SK-N-SH (cell line): Measurements from ENCODE around the gene CENPN. TPM values are rescaled to one million over a fixed set of nuclear protein-coding genes. Genes with fewer than 3 reads are reported as not detected.

ENCODE experiments used
- CTCF ChIA-PET: fragments of 300-600, 350-600 bp; formaldehyde crosslinking; extraction: SDS; loops from one replicate; lab custom pipeline; 2021; lab: Yijun Ruan, JAX
- POLR2A ChIA-PET: fragments of 350-600 bp; sonication (Branson Sonifier 250); formaldehyde crosslinking; extraction: SDS; loops from one replicate; lab custom pipeline; 2020; ENCODE audit warnings: antibody characterized with exemption, inconsistent platforms; lab: Yijun Ruan, JAX
- DNase-seq: peaks from one replicate; pipeline ENCODE4 v3.0.0; 2012
- H2AFZ ChIP-seq: fragments of 200-600 bp; sonication (generic); 2 replicates; pipeline ENCODE4 v1.8.1; 2016; ENCODE audit warnings: antibody characterized with exemption, mild to moderate bottlenecking, low read depth
- H3F3A ChIP-seq: fragments of 200-600 bp; sonication (generic); replicated peaks from 2 replicates; pipeline ENCODE3; 2016; ENCODE audit warnings: antibody characterized with exemption, mild to moderate bottlenecking; ENCODE audit not compliant: insufficient read depth
- H3K27ac ChIP-seq, 2 experiments: fragments of 200-500 bp in 1 of 2; fragments of 200-600 bp in 1 of 2; sonication (Bioruptor generic) in 1 of 2; sonication (generic), shearing (Covaris generic) in 1 of 2; 2 replicates each; pipeline versions ENCODE4 v1.5.1 to v1.6.1; 2014 to 2016; ENCODE audit warnings: low read depth in 2 of 2, inconsistent platforms in 1 of 2, low read length in 1 of 2, mild to moderate bottlenecking in 1 of 2, mixed read lengths in 1 of 2
- H3K27me3 ChIP-seq: fragments of 200-600 bp; sonication (generic), shearing (Covaris generic); 2 replicates; pipeline ENCODE4 v1.6.1; 2016; ENCODE audit warnings: mixed run types; ENCODE audit not compliant: insufficient read depth
- H3K36me3 ChIP-seq, 2 experiments: fragments of 200-500 bp in 1 of 2; fragments of 200-600 bp in 1 of 2; sonication (Bioruptor generic) in 1 of 2; sonication (generic) in 1 of 2; replicated peaks in 1 of 2; 2 replicates each; pipeline versions ENCODE3 to v1.5.1; 2014 to 2016; ENCODE audit warnings: low read length in 1 of 2, mild to moderate bottlenecking in 1 of 2; ENCODE audit not compliant: insufficient read depth in 2 of 2, control insufficient read depth in 1 of 2
- H3K4me1 ChIP-seq, 2 experiments: fragments of 200-500 bp in 1 of 2; fragments of 200-600 bp in 1 of 2; sonication (Bioruptor generic) in 1 of 2; sonication (generic), shearing (Covaris generic) in 1 of 2; 2 replicates each; pipeline versions ENCODE4 v1.5.1 to v1.6.1; 2014 to 2016; ENCODE audit warnings: low read depth in 1 of 2, low read length in 1 of 2, mixed run types in 1 of 2; ENCODE audit not compliant: insufficient read depth in 2 of 2, control insufficient read depth in 1 of 2
- H3K4me2 ChIP-seq: fragments of 200-600 bp; sonication (generic), shearing (Covaris generic); 2 replicates; pipeline ENCODE4 v1.6.1; 2017; ENCODE audit warnings: mixed run types
- H3K4me3 ChIP-seq, 2 experiments: fragments of 200-500 bp in 1 of 2; fragments of 200-600 bp in 1 of 2; sonication (Bioruptor generic) in 1 of 2; sonication (generic), shearing (Covaris generic) in 1 of 2; 2 replicates each; pipeline versions ENCODE4 v1.5.1 to v1.8.1; 2014 to 2016; ENCODE audit warnings: low read depth in 2 of 2, inconsistent platforms in 1 of 2, low read length in 1 of 2, mild to moderate bottlenecking in 1 of 2, mixed read lengths in 1 of 2, moderate library complexity in 1 of 2
- H3K79me2 ChIP-seq: fragments of 200-600 bp; sonication (generic); 2 replicates; pipeline ENCODE4 v1.8.1; 2017; ENCODE audit warnings: mild to moderate bottlenecking; ENCODE audit not compliant: insufficient read depth
- H3K9ac ChIP-seq: fragments of 200-600 bp; sonication (generic); 2 replicates; pipeline ENCODE4 v1.6.1; 2017; ENCODE audit warnings: mixed run types
- H3K9me2 ChIP-seq: fragments of 200-600 bp; sonication (generic); 2 replicates; pipeline ENCODE4 v1.6.1; 2017; ENCODE audit warnings: mixed run types
- H3K9me3 ChIP-seq: fragments of 200-600 bp; sonication (generic); 2 replicates; pipeline ENCODE4 v1.6.1; 2017; ENCODE audit warnings: mixed run types, mild to moderate bottlenecking, moderate library complexity
- H4K20me1 ChIP-seq: fragments of 200-600 bp; sonication (generic); 2 replicates; pipeline ENCODE4 v1.6.1; 2017; ENCODE audit warnings: mild to moderate bottlenecking, mixed run types; ENCODE audit not compliant: insufficient read depth
- CTCF ChIP-seq: fragments of 200-600 bp; sonication (generic); IDR thresholded peaks from 2 replicates; pipeline ENCODE4 v1.6.1; 2017; ENCODE audit warnings: antibody characterized with exemption, mild to moderate bottlenecking, moderate library complexity
- ELF1 ChIP-seq: IDR thresholded peaks from 2 replicates; pipeline ENCODE4 v1.4.0; 2012
- EP300 ChIP-seq, 2 experiments: IDR thresholded peaks; 2 replicates each; pipeline versions ENCODE4 v1.4.0 to v1.6.1; 2012; ENCODE audit warnings: borderline replicate concordance in 1 of 2, low read depth in 1 of 2, low read length in 1 of 2
- FOXJ3 ChIP-seq: sonication (generic); formaldehyde crosslinking; IDR thresholded peaks from 2 replicates; pipeline ENCODE4 v1.5.1; 2020; ENCODE audit warnings: mild to moderate bottlenecking, missing genetic modification reagents
- FOXM1 ChIP-seq: IDR thresholded peaks from 2 replicates; pipeline ENCODE4 v1.4.0; 2012; ENCODE audit warnings: low read depth, mild to moderate bottlenecking
- GABPA ChIP-seq: IDR thresholded peaks from 2 replicates; pipeline ENCODE4 v1.4.0; 2012; ENCODE audit warnings: low read depth, mild to moderate bottlenecking
- IRF3 ChIP-seq: fragments of 150-350 bp; IDR thresholded peaks from 2 replicates; pipeline ENCODE4 v1.6.1; 2016; ENCODE audit warnings: mild to moderate bottlenecking, low read depth, low read length
- JUND ChIP-seq: IDR thresholded peaks from 2 replicates; pipeline ENCODE4 v1.4.0; 2012
- MXI1 ChIP-seq: IDR thresholded peaks from 2 replicates; pipeline ENCODE4 v1.6.1; 2012; ENCODE audit warnings: mild to moderate bottlenecking, low read depth, low read length, improper control_type of control experiment
- NRF1 ChIP-seq: IDR thresholded peaks from 2 replicates; pipeline ENCODE4 v1.6.1; 2012; ENCODE audit warnings: low read depth, mild to moderate bottlenecking, low read length
- POLR2AphosphoS5 ChIP-seq: IDR thresholded peaks from 2 replicates; pipeline ENCODE4 v1.6.1; 2012; ENCODE audit warnings: low read depth, low read length
- RAD21 ChIP-seq: IDR thresholded peaks from 2 replicates; pipeline ENCODE4 v1.6.1; 2012; ENCODE audit warnings: mild to moderate bottlenecking, low read length
- RCOR1 ChIP-seq: fragments of 150-350 bp; IDR thresholded peaks from 2 replicates; pipeline ENCODE4 v1.6.1; 2017; ENCODE audit warnings: antibody characterized with exemption, low read length
- REST ChIP-seq: IDR thresholded peaks from 2 replicates; pipeline ENCODE4 v1.6.1; 2012; ENCODE audit warnings: mild to moderate bottlenecking, low read depth, low read length, moderate library complexity
- SIN3A ChIP-seq: IDR thresholded peaks from 2 replicates; pipeline ENCODE4 v1.6.1; 2012; ENCODE audit warnings: low read depth, mild to moderate bottlenecking, low read length, moderate library complexity, borderline replicate concordance
- TAF1 ChIP-seq: IDR thresholded peaks from 2 replicates; pipeline ENCODE4 v1.6.1; 2012; ENCODE audit warnings: low read depth, mild to moderate bottlenecking, low read length, moderate library complexity, borderline replicate concordance
- TCF12 ChIP-seq: IDR thresholded peaks from 2 replicates; pipeline ENCODE4 v1.4.0; 2012
- YY1 ChIP-seq: IDR thresholded peaks from 2 replicates; pipeline ENCODE4 v1.4.0; 2012; ENCODE audit warnings: low read depth, mild to moderate bottlenecking
- ZBTB33 ChIP-seq: IDR thresholded peaks from 2 replicates; pipeline ENCODE4 v1.4.0; 2012; ENCODE audit warnings: low read depth, borderline replicate concordance
- WGBS: methylation state at CpG from one replicate; pipeline ENCODE4 v1.1.6; 2017; ENCODE audit warnings: low lambda C conversion rate; 5-methylcytosine and 5-hydroxymethylcytosine counted together
- polyA plus RNA-seq, 3 experiments: library from polyadenylated mRNA; depleted of rRNA; stranded (reverse); fragments of >200 nt; gene quantifications; 2 replicates each; pipeline ENCODE4 v1.2.3, GENCODE V29; 2012

The CENPN gene
- polyA plus RNA-seq, 1 of the 3 experiments (the other 2 are of a cell fraction), result 35.3 TPM

GRCh38 chr16:80972611-80973010 is 34.4 kb upstream of the CENPN start (continued):
- TF ChIP-seq CTCF (no peak), TCF12 (no peak), EP300 (IDR thresholded peaks at IDR 0.05; ENCODE audit: borderline replicate concordance in 1 of 2, low read depth in 1 of 2, low read length in 1 of 2) (no peak), FOXJ3 (CRISPR knock-in tag) (no peak)

GRCh38 chr16:80973991-80974390 is 33.0 kb upstream of the CENPN start:
- H3K9me2 ChIP-seq, result no peaks in the 10 kb centered on the region
- no peaks in the 10 kb centered on the region for H3K27me3 ChIP-seq
- ChIA-PET POLR2A (no interaction called here), CTCF (interaction anchor here (1.3 to 2.1 kb wide), 7 partner anchors 10 to 61 kb away, joined by 3 to 13 read pairs (median 5); no protein-coding TSS in a partner anchor)
- no peaks in the 10 kb centered on the region for H4K20me1 ChIP-seq
- no peak overlapping the region for H3K4me2 ChIP-seq
- peaks cover 5% of the 10 kb centered on the region for H3F3A ChIP-seq
- WGBS, result 97% methylated on average over 3 of the region's 4 CpGs
- H3K4me3 ChIP-seq, result no peak overlapping the region
- H3K36me3 ChIP-seq, result peaks cover 8 to 16% of the 10 kb centered on the region in 2 experiments
- no peak overlapping the region for H2AFZ ChIP-seq
- no peaks in the 10 kb centered on the region; a peak in 1 of 4 replicates for H3K4me1 ChIP-seq
- no peak for TF ChIP-seq RAD21
- no peak for TF ChIP-seq JUND
- no peak for TF ChIP-seq TCF12
- TF ChIP-seq MXI1, result no peak
- TF ChIP-seq GABPA, result no peak
- no peak for TF ChIP-seq TAF1
- no peak for TF ChIP-seq ELF1
- no peak for TF ChIP-seq YY1
- TF ChIP-seq REST, result no peak
- TF ChIP-seq CTCF, result no peak
- no peak for TF ChIP-seq FOXM1
- TF ChIP-seq ZBTB33, result no peak
- TF ChIP-seq EP300 (IDR thresholded peaks at IDR 0.05; ENCODE audit: borderline replicate concordance in 1 of 2, low read depth in 1 of 2, low read length in 1 of 2), result no peak
- no peak for TF ChIP-seq RCOR1
- TF ChIP-seq NRF1, result no peak
- no peak for TF ChIP-seq IRF3
- TF ChIP-seq POLR2AphosphoS5, result no peak
- no peak for TF ChIP-seq SIN3A
- no peak overlapping the region for H3K9ac ChIP-seq
- DNase-seq, result no peak
- H3K27ac ChIP-seq, result no peak overlapping the region
- H3K79me2 ChIP-seq, result peaks cover 1% of the 10 kb centered on the region; the same call in 1 of the 2 replicates
- H3K9me3 ChIP-seq, result no peaks in the 10 kb centered on the region
